Limb (tissue), 2 donors: ENCODE results near the gene FUT8.
"Not testable (repeated sequence)": the region's sequence is repeated elsewhere in the genome, so short reads cannot be mapped to it uniquely, and the experiment has no call there.

Experiments
- DNase-seq, 2 donors: peaks; one replicate each; pipeline ENCODE4 v3.0.0-alpha.2; 2016; ENCODE audit errors: extremely low spot score in 2 of 2

The FUT8 gene

GRCh38 chr14:65415613-65416012 lies 3.1 kb downstream of the FUT8 start:
- DNase-seq = no peak

DNA sequence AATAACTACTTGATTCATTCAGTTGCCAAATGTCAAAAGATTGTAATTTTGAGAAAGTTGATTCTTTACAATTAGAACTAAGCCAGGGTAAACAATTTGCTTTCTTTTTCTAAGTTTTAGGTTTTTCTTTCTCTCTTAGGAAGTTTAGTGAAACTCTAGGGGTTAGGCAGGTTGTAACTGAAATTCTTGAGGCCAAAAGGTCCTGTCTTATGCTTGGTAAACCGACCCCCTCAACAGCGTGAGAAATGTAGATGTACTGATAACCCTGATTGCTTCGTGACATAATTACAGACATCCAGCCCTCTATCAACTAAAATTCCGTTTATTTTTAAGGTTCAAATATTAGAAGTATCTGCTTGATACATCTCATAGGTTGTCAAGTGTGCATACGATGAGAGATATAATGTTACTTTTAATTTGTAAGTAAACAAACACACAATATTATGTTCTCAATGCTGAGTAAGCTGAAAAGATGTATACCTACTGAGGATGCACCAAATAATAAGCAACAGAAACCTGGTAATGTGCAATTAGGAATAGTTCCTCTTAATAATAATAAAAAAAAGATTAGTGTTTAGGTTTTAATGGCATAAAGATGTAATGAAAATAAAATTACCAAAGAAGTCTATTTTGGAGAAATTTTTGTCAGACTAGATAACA lies 7.2 kb downstream of the FUT8 start:
- no peak for DNase-seq

- DNase-seq = no peak
Observed at GRCh38 chr14:65421201-65421981, 8.9 kb downstream of the FUT8 start.

DNA sequence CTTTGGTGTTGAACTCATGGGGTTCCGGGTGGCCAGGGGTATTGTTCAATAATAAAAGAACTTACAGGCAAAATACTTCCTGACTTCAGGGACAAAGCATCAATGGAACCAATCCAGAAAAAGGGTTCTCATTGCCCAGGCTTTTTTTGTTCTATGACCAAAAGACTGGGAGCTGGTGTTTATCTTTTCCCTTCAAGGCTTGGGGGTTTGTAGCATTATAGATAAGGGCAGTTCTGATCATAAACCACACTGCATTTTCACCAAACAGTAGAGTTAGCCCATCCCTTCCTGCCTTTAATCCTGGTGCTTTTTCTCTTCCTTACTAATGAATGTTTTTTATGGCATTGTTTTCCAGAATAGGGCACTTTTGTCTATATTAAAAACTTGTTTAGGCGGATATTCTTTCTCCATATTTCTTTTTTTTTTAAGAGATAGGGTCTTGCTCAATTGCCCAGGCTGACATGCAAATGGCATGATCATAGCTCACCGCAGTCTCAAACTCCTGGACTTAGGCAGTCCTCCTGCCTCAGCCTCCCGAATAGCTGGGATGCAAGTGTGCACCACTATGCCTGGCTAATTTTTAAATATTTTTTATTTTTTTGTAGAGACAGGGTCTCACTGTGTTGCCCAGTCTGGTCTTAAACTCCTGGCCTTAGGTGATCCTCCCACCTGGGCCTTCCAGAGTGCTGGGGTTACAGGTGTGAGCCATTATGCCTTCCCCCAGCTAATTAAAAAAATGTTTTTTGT lies 9.7 kb downstream of the FUT8 start:
- no peak for DNase-seq

DNA sequence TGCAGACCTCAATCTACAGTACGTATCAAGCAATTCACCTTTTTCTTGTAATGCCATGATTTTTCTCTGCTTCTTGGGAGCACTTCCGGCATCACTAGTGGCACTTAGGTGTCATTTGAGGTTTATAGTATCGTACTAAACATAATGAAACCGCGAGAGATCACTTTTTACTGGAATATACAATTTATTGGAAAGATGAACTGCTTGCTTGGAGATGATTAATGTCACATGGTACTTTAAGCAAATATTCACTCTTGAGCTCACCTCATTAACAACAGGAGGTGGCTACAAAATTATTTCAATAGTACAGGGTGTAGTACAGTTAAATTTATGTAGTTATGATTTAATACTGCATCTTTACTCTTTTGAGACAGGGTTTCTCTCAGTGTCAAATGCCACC lies 11.5 kb downstream of the FUT8 start:
- no peak for DNase-seq

DNA sequence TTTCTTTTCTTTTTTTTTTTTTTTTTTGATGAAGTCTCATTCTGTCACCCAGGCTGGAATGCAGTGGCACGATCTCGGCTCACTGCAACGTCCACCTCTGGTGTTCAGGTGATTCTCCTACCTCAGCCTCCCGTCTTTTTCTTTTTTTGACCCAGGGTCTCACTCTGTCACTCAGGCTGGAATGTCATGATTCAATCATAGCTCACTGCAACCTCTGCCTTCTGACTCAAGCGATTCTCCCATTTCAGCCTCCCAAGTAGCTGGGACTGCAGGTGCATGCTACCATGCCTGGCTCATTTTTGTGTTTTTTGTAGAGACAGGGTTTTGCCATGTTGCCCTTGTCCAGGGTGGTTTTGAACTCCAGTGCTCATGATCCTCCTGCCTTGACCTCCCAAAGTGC lies 12.0 kb downstream of the FUT8 start:
- no peak for DNase-seq

DNA sequence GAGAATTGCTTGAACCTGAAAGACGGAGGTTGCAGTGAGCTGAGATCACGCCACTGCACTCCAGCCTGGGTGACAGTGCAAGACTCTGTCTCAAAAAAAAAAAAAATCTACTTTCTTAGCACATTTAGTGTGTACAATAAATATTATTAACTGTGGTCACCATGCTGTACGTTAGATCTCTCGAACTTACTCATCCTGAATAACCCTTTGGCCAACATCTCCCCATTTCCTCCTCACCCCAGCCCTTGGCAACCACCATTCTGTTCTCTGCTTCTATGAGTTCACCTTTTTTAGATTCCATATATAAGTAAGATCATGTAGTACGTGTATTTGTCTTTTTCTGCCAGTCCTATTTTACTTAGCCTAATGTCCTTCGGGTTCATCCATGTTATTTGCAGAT lies 13.4 kb downstream of the FUT8 start:
- DNase-seq = no peak

DNA sequence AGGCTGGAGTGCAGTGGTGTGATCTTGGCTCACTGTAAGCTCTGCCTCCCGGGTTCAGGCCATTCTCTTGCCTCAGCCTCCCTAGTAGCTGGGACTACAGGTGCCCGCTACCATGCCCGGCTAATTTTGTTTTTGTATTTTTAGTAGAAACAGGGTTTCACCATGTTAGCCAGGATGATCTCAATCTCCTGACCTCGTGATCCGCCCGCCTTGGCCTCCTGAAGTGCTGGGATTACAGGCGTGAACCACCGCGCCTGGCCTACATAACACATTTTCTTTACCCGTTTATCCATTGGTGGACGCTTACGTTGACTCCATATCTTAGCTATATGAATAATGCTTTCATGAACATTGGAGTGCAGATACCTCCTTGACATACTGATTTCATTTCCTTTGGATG lies 14.4 kb downstream of the FUT8 start:
- not testable (repeated sequence) for DNase-seq

DNA sequence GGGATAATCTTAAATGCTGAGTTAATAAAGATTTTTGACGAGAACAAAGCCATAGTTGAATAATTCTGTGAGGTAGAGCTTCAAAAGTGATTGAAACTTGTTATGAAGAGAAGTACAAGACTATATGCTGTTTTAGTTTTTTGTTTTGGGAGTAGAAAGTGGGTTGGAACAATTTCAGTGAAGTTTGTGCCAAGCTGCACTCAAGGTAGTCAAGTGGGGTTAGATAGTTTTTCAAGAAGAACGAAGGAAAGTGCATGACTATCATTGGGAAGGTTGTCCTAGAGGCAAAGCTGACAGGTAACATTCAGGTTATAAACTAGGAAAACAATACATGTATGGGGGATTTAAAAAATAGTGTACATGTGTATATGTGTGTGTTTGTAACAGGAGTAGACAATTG lies 16.2 kb downstream of the FUT8 start:
- no peak for DNase-seq

- DNase-seq = no peak
Observed at GRCh38 chr14:65429757-65430156, 17.2 kb downstream of the FUT8 start.

DNA sequence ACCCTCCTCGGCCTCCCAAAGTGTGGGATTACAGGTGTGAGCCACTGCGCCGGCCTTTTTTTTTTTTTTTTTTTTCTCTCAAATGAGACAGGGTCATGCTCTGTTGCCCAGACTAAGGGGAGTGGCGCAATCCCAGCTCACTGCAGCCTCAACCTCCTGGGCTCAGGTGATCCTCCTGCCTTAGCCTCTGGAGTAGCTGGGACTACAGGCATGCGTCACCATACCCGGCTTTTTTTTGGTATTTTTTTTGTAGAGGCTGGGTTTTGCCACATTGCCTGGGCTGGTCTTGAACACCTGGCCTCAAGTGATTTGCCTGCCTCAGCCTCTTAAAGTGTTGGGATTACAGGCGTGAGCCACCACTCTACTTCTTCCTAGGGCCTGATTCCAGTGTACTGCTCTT lies 18.7 kb downstream of the FUT8 start:
- no peak for DNase-seq

DNA sequence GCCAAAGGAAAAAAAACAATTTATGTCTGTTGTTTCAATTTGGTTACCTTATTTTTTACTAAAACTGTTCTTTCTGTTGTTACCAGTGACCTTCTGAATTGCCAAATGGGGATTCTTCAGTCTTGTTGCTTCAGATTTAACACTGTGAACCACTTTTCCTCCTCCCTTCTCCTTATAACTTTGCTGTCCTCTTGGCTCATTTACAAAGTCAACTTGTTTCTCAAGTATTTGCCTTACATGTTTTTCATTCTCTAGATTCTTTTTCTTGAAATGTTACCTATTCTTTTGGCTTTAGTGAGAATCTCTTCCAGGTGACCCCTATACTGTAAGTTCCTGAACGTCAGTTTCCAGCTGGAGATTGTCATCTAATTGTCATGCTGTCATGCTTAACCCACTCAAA lies 19.4 kb downstream of the FUT8 start:
- no peak for DNase-seq

DNA sequence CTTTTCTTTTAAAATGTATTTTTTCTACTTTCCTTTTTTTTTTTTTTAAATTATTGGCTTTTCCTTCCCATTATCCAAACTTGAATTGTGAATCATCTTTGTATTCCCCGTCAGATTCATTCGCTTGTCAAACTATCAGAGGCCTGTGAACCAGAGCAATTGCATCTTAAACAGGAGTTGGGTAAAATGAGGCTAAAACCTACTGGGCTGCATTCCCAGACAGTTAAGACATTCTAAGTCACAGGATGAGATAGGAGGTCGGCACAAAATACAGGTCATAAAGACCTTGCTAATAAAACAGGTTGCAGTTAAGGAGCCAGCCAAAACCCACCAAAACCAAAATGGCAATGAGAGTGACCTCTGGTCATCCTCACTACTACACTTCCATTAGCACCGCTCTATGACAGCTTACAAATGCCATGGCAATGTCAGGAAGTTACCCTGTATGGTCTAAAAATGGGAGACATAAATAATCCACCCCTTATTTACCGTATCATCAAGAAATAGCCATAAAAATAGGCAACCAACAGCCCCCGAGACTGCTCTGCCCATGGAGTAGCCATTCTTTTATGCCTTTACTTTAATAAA lies 19.9 kb downstream of the FUT8 start:
- no peak for DNase-seq

DNA sequence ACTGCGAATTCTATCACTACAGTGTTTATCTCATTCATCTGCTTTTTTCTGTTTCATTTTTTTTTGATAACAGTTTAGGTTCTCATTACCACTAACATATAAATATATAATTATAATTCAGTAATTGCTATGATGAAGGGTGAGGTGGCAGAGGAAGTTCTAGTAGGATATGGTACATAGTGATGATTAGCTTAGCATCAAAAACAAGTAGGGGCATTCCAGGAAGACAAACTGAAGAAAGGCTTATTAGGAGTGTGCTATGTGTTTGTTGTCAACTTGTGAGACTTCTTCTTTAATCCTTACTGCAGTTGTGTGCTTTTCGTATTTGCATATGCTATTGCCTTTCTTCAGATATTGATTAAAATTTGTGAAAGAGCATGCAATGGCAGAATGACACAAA lies 20.6 kb downstream of the FUT8 start:
- DNase-seq = no peak

DNA sequence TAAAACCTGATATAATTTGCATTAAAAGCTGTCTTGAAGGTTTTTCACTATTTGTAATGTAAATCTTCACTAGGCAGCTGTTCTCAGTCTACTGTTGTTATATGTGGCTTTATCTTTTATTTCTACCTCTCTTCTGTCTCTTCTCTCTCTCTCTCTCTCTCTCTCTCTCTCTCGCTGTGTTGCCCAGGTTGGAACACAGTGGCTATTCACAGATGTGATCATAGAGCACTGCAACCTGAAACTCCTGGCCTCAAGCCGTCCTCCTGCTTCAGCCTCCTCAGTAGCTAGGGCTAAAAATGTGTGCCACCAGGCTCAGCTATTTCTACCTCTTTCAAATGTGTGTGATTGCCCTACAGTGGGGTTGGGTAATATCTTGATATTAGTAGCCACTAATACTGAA lies 21.1 kb downstream of the FUT8 start:
- no peak for DNase-seq

DNA sequence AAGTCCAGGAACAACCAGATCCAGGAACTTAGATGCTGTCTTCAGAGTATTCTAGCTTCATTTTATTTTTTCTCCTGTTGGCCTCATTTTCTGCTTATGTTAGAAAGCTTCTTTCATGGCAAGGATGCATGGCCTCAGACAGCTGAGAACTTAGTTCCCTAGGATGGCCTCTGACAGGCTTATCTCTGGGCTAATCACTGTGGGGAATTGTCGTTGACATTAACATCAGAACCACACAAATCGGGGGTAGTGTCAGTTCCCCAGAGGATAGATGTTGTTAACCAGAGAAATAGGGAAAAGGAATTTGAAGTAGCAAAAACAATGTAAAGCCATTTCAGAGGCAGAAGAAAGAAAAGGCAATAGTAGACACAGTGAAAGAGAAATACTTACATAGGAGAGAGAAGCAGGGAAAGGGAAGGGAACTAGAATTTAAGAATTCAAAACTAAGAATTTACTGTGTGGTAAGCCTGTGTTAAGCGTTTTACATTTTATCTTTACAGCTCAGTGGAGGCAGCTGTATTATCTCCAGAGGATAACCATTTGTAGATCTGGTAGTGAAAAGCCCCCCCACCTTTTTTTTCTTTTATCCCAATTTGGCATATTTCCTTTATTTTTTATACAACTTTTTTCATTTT lies 21.8 kb downstream of the FUT8 start:
- no peak for DNase-seq

DNA sequence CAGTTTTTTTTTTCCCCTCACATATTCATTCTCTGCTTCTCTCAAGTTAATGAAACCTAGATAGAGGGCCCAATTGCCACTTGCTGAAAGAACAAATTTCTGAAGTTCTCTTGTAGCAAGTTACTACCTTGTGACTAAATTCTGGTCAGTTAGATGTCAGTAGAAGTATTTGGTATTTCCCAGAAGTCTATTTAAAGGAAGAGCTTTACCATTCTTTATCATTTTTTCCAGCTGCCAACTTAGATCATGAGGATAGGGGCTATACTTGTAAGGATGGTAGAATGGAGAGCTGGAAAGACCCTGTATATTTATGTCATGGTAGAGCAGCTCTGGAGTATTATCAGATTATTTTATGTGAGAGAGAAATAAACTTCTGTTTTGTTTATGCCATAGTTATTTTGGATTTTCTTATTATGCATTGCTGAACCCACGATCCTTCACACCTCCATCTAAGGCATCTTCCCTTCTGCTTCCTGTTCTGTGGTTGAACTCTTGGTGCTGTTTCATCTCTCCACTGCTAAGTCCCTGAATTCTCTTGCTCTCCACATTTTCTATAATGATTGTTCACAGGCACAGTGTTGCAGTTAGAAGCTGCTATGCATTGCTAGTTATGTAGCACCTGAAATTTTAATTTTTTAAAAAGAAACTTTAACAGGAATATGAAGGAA lies 25.9 kb downstream of the FUT8 start:
- DNase-seq = no peak

GRCh38 chr14:65439117-65439516 lies 26.6 kb downstream of the FUT8 start:
- DNase-seq = no peak

- no peak for DNase-seq
Observed at GRCh38 chr14:65440230-65440629, 27.7 kb downstream of the FUT8 start.

DNA sequence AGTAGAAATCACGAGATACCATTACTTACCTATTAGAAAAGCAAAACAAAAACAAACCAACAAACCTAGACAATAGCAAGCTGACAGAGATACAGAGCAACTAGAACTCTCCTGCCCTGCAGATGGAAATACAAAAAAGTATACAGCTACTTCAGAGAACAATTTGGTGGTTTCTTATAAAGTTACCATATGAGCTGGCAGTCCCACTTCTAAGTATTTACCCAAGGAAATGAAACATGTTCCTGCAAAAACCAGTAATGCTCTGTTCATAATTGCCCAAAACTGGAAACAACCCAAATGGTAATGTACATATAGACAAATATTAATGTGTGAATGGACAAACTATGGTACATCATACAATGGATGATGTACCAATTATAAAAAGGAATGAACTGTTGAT lies 31.7 kb downstream of the FUT8 start:
- DNase-seq = no peak

DNA sequence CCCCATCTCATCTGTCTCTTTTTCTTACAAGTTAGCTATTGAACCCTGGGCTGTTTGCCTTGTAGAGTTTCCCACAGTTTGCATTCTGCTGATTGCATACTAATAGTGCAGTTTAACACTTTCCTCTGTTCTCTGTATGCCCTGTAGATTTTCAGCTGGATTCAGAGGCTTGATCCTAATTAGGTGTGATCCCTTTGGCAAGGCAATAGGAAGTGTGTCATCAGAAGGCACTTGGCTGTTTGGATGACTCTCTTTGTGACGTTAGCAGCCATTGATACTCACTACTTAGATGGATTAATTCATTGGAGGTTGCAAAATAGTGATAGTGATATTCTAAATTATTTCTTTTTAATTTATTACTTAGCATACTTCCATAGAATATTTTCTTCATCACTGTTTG lies 33.6 kb downstream of the FUT8 start:
- DNase-seq = no peak
